Activated CD4-positive, alpha-beta T cell treated with anti-CD3 and anti-CD28 coated beads for 36 hours (primary cell): ENCODE results near the gene GPR18. TPM values are rescaled to one million over a fixed set of nuclear protein-coding genes. Genes with fewer than 3 reads are reported as not detected.
"Not testable (repeated sequence)": the region's sequence is repeated elsewhere in the genome, so short reads cannot be mapped to it uniquely, and the experiment has no call there.

Source experiments
- ATAC-seq: fragments of 200-7000 bp; cut with Tn5 transposase; one replicate; pipeline ENCODE4 v1.10.0; 2021; ENCODE audit warnings: mild to moderate bottlenecking, moderate library complexity
- CTCF ChIA-PET: fragments of 350-600 bp; sonication (Branson Sonifier 250); formaldehyde crosslinking; loops from one replicate; lab custom pipeline; 2021; ENCODE audit warnings: antibody characterized with exemption; lab: Charles Lee
- POLR2A ChIA-PET: fragments of 350-600 bp; sonication (Branson Sonifier 250); formaldehyde crosslinking; loops from one replicate; lab custom pipeline; 2021; ENCODE audit warnings: antibody characterized with exemption, inconsistent platforms; lab: Charles Lee
- DNase-seq: peaks from one replicate; pipeline ENCODE4 v3.0.0-alpha.2; 2020
- H3K27ac Mint-ChIP-seq: one replicate; pipeline ENCODE4 v1.8.0; 2021; ENCODE audit warnings: mixed read lengths
- H3K27me3 Mint-ChIP-seq: one replicate; pipeline ENCODE4 v1.8.0; 2021; ENCODE audit warnings: mixed read lengths
- H3K36me3 Mint-ChIP-seq: one replicate; pipeline ENCODE4 v1.8.0; 2021; ENCODE audit warnings: low read depth, mixed read lengths
- H3K4me1 Mint-ChIP-seq: one replicate; pipeline ENCODE4 v1.8.0; 2021; ENCODE audit warnings: mixed read lengths
- H3K4me3 Mint-ChIP-seq: one replicate; pipeline ENCODE4 v1.8.0; 2021; ENCODE audit warnings: mild to moderate bottlenecking, moderate library complexity, mixed read lengths
- H3K9me3 Mint-ChIP-seq: one replicate; pipeline ENCODE4 v1.8.0; 2021; ENCODE audit warnings: low read depth, mixed read lengths
- intact Hi-C, 2 experiments: fragments of 100-400 bp; cut with DNase I in 1 of 2; cut with micrococcal nuclease in 1 of 2; formaldehyde crosslinking; loops; one replicate each; pipeline versions ENCODE4 v1.14.2 to v1.15.1; 2022 to 2024; cut with DNase I, micrococcal nuclease
- total RNA-seq, 2 experiments: library from RNA; stranded (reverse); gene quantifications; one replicate each; pipeline ENCODE4 v1.2.3, GENCODE V29; 2021

GPR18 gene
- total RNA-seq, 2 experiments from 2014 or later = 6.0 to 9.5 TPM

- CTCF ChIA-PET, H3K4me3 Mint-ChIP-seq, DNase-seq, POLR2A ChIA-PET, H3K9me3 Mint-ChIP-seq, intact Hi-C loops, ATAC-seq, H3K27me3 Mint-ChIP-seq, H3K27ac Mint-ChIP-seq: not testable (repeated sequence)
- Mint-ChIP-seq H3K4me1 (peaks cover 38% of the 10 kb centered on the region), H3K36me3 (peaks cover 63% of the 10 kb centered on the region)
Observed at GRCh38 chr13:99249606-99250005, 8.6 kb downstream of the GPR18 start.

GRCh38 chr13:99249178-99249577 lies 9.0 kb downstream of the GPR18 start:
- DNase-seq, H3K4me3 Mint-ChIP-seq, POLR2A ChIA-PET, H3K9me3 Mint-ChIP-seq, H3K27me3 Mint-ChIP-seq, ATAC-seq, intact Hi-C loops, H3K27ac Mint-ChIP-seq: not testable (repeated sequence)
- CTCF ChIA-PET = interaction anchor here (1.7 to 1.8 kb wide), 2 partner anchors 11 to 73 kb away, joined by 6 to 8 read pairs; no protein-coding TSS in a partner anchor
- Mint-ChIP-seq H3K4me1 (peaks cover 37% of the 10 kb centered on the region), H3K36me3 (peaks cover 63% of the 10 kb centered on the region)

- Mint-ChIP-seq H3K27ac (no peak overlapping the region), H3K9me3 (peaks cover 4% of the 10 kb centered on the region), H3K4me3 (no peak overlapping the region), H3K27me3 (no peaks in the 10 kb centered on the region), H3K4me1 (peaks cover 21% of the 10 kb centered on the region), H3K36me3 (peaks cover 58% of the 10 kb centered on the region)
- DNase-seq (no peak), ATAC-seq (no peak)
- intact Hi-C loops = no loop called here
- POLR2A ChIA-PET = interaction anchor here (0.8 kb wide), 1 partner anchor 36 kb away, joined by 3 read pairs; no protein-coding TSS in a partner anchor
- CTCF ChIA-PET = interaction anchor here (0.9 to 3.1 kb wide), 3 partner anchors 9 to 14 kb away, joined by 3 to 14 read pairs (median 5); partner anchors contain the start of gene GPR18
Observed at GRCh38 chr13:99246100-99246499, 12.1 kb downstream of the GPR18 start.

GRCh38 chr13:99237981-99238662 lies 20.1 kb downstream of the GPR18 start:
- Mint-ChIP-seq H3K27ac (peak overlapping the region; percentile 92), H3K9me3 (no peaks in the 10 kb centered on the region), H3K27me3 (no peaks in the 10 kb centered on the region), H3K4me1 (peaks cover 60% of the 10 kb centered on the region), H3K36me3 (peaks cover 49% of the 10 kb centered on the region), H3K4me3 (peak overlapping the region; percentile 64)
- ChIA-PET POLR2A (interaction anchor here (0.6 kb wide), 2 partner anchors 17 to 169 kb away, joined by 3 to 4 read pairs; no protein-coding TSS in a partner anchor), CTCF (interaction anchor here (0.5 to 1.3 kb wide), 8 partner anchors 8 to 753 kb away, joined by 3 to 6 read pairs (median 3); no protein-coding TSS in a partner anchor)
- peak; percentile 88 for ATAC-seq
- peak; percentile 58 for DNase-seq
- intact Hi-C loops = loop anchor here (2.0 to 5.0 kb wide), 2 partner anchors 17 to 36 kb away; partner anchors contain the start of gene UBAC2 (in 1 of the 2)

- peak overlapping the region; percentile 7 for H3K27ac Mint-ChIP-seq
- intact Hi-C loops = no loop called here
Observed at GRCh38 chr13:99231721-99232120, 26.5 kb downstream of the GPR18 start.

GRCh38 chr13:99230991-99231390 lies 27.2 kb downstream of the GPR18 start:
- POLR2A ChIA-PET = interaction anchor here (1.3 to 1.5 kb wide), 3 partner anchors 26 to 55 kb away, joined by 3 to 4 read pairs (median 3); partner anchors contain the start of gene UBAC2
- peaks cover 38% of the 10 kb centered on the region for H3K36me3 Mint-ChIP-seq
- H3K27me3 Mint-ChIP-seq = no peaks in the 10 kb centered on the region
- CTCF ChIA-PET = interaction anchor here (0.6 to 2.9 kb wide), 5 partner anchors 25 to 579 kb away, joined by 3 to 22 read pairs (median 4); partner anchors contain the start of gene GPR18
- H3K4me1 Mint-ChIP-seq = peaks cover 80% of the 10 kb centered on the region
- H3K27ac Mint-ChIP-seq = no peak overlapping the region
- no peak for DNase-seq
- ATAC-seq = no peak
- H3K4me3 Mint-ChIP-seq = no peak overlapping the region
- intact Hi-C loops = no loop called here
- no peaks in the 10 kb centered on the region for H3K9me3 Mint-ChIP-seq

More at GRCh38 chr13:99231721-99232120, 26.5 kb downstream of the GPR18 start:
- Mint-ChIP-seq H3K9me3 (no peaks in the 10 kb centered on the region), H3K27me3 (no peaks in the 10 kb centered on the region), H3K4me3 (no peak overlapping the region), H3K4me1 (peaks cover 80% of the 10 kb centered on the region), H3K36me3 (peaks cover 31% of the 10 kb centered on the region)
- ChIA-PET CTCF (interaction anchor here (0.7 to 2.9 kb wide), 8 partner anchors 25 to 425 kb away, joined by 3 to 22 read pairs (median 3); partner anchors contain the start of gene GPR18), POLR2A (interaction anchor here (1.0 to 1.5 kb wide), 2 partner anchors 24 to 32 kb away, joined by 4 to 5 read pairs; partner anchors contain the start of gene UBAC2)
- no peak for ATAC-seq
- no peak for DNase-seq

GRCh38 chr13:99230588-99230987 lies 27.6 kb downstream of the GPR18 start:
- H3K9me3 Mint-ChIP-seq, H3K27ac Mint-ChIP-seq, intact Hi-C loops, H3K4me3 Mint-ChIP-seq, H3K27me3 Mint-ChIP-seq, DNase-seq: not testable (repeated sequence)
- peaks cover 81% of the 10 kb centered on the region for H3K4me1 Mint-ChIP-seq
- ChIA-PET POLR2A (interaction anchor here (1.1 to 1.4 kb wide), 3 partner anchors 16 to 54 kb away, joined by 3 read pairs; no protein-coding TSS in a partner anchor), CTCF (interaction anchor here (0.6 to 2.9 kb wide), 5 partner anchors 24 to 579 kb away, joined by 3 to 22 read pairs (median 4); partner anchors contain the start of gene GPR18)
- peaks cover 40% of the 10 kb centered on the region for H3K36me3 Mint-ChIP-seq
- ATAC-seq = peak; percentile 18

GRCh38 chr13:99228737-99229691 lies 29.2 kb downstream of the GPR18 start:
- POLR2A ChIA-PET = interaction anchor here (0.7 to 1.4 kb wide), 3 partner anchors 14 to 55 kb away, joined by 3 read pairs; no protein-coding TSS in a partner anchor
- DNase-seq (no peak), ATAC-seq (peak; percentile 67)
- Mint-ChIP-seq H3K4me3 (peak overlapping the region; percentile 51), H3K27me3 (no peaks in the 10 kb centered on the region), H3K27ac (peak overlapping the region; percentile 89), H3K4me1 (peaks cover 81% of the 10 kb centered on the region), H3K9me3 (no peaks in the 10 kb centered on the region), H3K36me3 (peaks cover 35% of the 10 kb centered on the region)
- intact Hi-C loops = loop anchor here (1.0 to 10.0 kb wide), 4 partner anchors 10 to 714 kb away; partner anchors contain the start of gene GPR18 (in 1 of the 2)
- CTCF ChIA-PET = interaction anchor here (0.6 to 1.2 kb wide), 3 partner anchors 10 to 41 kb away, joined by 3 read pairs; no protein-coding TSS in a partner anchor

- peak overlapping the region; percentile 51 for H3K4me3 Mint-ChIP-seq
- ChIA-PET CTCF (no interaction called here), POLR2A (interaction anchor here (0.6 to 0.8 kb wide), 3 partner anchors 9 to 103 kb away, joined by 3 to 4 read pairs (median 3); partner anchors contain the start of gene UBAC2)
- peak; percentile 37 for ATAC-seq
- peaks cover 33% of the 10 kb centered on the region for H3K36me3 Mint-ChIP-seq
- peaks cover 86% of the 10 kb centered on the region for H3K4me1 Mint-ChIP-seq
- intact Hi-C loops = loop anchor here (1.0 to 10.0 kb wide), 4 partner anchors 9 to 713 kb away; partner anchors contain the start of gene GPR18 (in 1 of the 2)
- peak; percentile 40 for DNase-seq
- peaks cover 2% of the 10 kb centered on the region for H3K9me3 Mint-ChIP-seq
- H3K27ac Mint-ChIP-seq = peak overlapping the region; percentile 89
- no peaks in the 10 kb centered on the region for H3K27me3 Mint-ChIP-seq
Observed at GRCh38 chr13:99227909-99228688, 30.1 kb downstream of the GPR18 start.
